Measurements from ENCODE around the gene IQCH.

The IQCH gene

DNA sequence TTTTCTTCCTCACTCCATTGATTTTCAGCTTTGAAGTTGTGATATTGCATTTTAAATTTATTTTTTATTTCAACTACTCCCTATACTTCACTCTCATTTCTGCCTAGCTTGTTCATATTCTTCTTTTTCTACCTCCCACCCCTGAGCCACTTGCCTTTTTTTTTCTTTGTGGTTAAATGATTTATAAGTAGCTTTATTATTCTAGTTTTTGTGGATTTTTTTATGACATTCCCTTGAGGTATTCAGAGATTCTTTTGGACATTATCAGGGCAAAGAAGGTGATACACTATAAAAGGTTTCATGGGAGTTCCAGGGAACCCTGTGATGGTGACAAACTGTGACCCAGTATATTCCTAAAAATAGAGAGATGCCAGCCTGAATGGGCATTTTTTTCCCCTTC, 269.6 kb downstream of the IQCH start:
- no peak for DNase-seq (ENCODE audit: low read depth in 2 of 2)

- DNase-seq (ENCODE audit: low read depth in 2 of 2) = no peak
Observed at GRCh38 chr15:67528513-67528912, 273.9 kb downstream of the IQCH start.

GRCh38 chr15:67531379-67531914, 276.9 kb downstream of the IQCH start:
- no peak for DNase-seq (ENCODE audit: low read depth in 2 of 2)

GRCh38 chr15:67533873-67534272, 279.3 kb downstream of the IQCH start:
- DNase-seq (ENCODE audit: low read depth in 2 of 2) = no peak

DNA sequence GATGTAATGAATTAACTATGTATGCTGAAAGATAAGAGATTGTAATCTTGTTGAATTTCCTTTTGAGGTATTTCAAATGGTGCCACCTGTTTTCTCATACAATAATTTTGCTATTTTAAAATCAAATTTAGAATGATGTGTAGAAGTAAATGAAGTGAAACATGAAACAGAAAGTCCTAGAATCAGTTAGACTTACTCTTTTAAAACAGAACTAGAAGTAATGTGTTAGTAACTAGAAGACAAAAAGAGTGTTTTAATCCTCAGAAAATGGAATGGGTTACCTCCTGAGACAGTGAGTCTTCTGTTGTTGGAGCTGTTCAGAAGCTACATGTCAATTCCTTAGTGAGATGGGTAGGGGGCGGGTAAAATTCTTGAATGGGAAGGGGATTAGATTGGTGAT, 279.8 kb downstream of the IQCH start:
- DNase-seq (ENCODE audit: low read depth in 2 of 2) = no peak

GRCh38 chr15:67537771-67538170, 283.2 kb downstream of the IQCH start:
- DNase-seq (ENCODE audit: low read depth in 2 of 2) = no peak

DNA sequence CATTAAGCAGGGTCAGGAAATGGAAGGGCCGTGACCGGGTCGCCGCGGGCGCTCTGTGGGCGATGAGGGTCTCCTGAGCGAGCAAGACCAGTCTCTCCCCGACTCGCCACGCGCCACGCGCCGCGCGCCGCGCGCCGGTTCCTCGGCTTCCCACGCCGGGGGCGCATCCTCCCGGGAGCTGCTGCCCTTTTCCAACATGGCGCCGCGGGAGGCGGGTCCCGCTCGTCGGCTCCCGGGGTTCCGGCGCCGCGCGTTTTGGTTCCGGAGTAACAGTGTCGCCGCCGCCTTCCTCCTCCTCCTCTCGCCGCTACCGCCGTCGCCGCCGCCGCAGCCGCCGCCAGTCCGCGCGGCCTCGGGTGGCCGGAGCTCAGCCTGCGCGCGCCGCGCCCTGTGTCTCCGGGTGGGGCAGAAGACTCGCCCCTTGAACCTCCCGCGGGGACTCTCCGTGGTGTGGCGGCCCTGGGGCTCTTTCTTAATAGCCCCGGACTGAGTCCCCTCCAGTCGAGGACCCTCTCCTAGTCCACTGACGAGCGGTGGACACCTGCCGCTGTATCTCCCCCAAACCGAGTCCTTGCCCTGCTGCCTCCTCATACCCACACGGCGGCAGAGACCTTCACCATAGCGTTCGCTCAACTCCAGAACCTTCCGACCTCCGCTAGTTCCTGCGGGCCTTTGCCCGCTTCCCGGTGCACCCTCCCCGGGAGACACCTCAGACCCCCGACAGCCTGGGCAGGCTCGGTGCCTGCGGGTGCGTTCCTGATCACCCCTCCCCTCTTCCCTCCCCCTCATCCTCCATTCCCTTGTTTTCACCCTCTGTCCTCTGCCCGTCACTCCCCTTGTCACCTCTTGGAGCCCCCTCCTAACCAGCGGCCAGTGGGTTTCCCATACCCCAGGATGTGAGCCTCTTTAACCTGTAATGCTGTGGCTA, 288.1 kb downstream of the IQCH start, which contains the start of gene MAP2K5:
Gene MAP2K5 (plus strand): TSS at position 284 of the 928 bp plus-strand sequence. CDS start 633 bp downstream, at position 917.
- peak; percentile 73 to 82 for DNase-seq (ENCODE audit: low read depth in 2 of 2)

DNA sequence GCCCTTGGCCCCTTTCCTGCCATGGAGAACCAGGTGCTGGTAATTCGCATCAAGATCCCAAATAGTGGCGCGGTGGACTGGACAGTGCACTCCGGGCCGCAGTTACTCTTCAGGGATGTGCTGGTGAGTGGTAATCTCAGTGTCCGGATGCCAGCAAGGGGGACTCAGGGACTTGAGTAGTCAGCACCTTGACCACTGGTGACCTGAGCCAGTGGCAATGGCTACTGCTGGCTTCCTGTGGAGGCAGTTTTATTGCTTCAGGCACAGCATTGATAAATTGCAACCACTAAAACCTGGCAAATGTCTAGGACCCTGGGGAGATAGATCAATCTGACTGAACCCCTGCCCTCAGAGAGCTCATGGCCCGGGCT, 288.7 kb downstream of the IQCH start:
- DNase-seq (ENCODE audit: low read depth in 2 of 2) = no peak

GRCh38 chr15:67544475-67544874, 289.9 kb downstream of the IQCH start:
- DNase-seq (ENCODE audit: low read depth in 2 of 2) = no peak

- no peak for DNase-seq (ENCODE audit: low read depth in 2 of 2)
Observed at GRCh38 chr15:67545864-67546263, 291.3 kb downstream of the IQCH start.

- no peak for DNase-seq (ENCODE audit: low read depth in 2 of 2)
Observed at GRCh38 chr15:67547064-67547463, 292.5 kb downstream of the IQCH start.

DNA sequence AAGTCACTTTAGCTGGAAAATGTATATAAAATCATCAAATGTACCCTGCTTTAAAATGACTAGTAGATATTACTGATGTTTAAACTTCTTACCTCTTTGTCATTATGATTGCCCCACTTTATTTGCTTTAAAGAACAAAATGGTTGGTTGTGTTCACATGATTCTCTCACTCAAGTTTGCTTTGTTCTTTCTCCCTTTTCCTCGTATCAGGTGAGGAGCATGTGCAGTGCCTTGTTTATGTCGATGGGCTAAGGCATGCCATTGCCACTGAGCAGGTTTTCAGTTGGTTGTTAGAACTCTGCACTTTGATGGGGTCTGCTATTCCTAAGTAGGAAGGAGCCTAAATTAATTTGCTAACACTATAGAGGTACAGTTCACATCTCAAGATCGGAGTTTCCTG, 293.2 kb downstream of the IQCH start:
- DNase-seq (ENCODE audit: low read depth in 2 of 2) = no peak

- DNase-seq (ENCODE audit: low read depth in 2 of 2) = no peak
Observed at GRCh38 chr15:67548236-67548852, 293.8 kb downstream of the IQCH start.

DNA sequence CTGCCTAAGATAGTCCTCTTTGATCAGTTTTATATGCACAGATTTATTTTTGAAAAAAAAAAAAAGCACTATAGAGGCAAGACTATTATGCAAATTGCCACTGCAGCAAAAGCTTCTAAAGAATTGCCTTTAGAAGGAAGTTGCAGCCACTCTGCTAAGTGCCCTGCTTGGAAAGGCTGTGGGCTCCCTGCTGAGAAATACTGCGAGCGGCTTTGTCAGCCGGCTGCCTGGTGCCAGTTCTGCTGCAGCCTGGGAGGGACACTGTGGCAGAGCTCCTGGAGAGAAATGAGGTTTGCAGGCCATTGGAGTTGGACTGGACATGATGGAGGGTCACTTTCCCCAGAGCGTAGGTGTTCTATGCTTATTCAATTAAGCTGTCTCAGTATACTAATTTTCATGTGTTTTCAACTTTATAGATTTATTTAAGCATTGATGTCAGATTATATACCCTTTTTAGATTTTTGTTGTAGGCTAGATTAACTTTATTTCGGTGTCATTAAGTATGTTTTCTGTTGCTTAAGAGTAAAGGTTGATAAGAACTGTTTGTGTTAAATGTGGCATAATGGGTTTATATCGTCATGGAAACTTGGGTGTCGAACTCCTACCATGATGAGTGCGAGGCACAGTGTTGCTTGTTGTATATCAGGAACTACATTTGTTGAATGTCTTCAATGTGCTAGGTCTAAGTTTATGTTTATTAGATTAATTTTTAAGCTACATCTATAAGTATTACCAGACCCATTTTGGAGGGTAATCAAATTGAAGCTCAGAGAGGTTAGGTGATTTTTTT, 294.5 kb downstream of the IQCH start:
- DNase-seq (ENCODE audit: low read depth in 2 of 2) = no peak

DNA sequence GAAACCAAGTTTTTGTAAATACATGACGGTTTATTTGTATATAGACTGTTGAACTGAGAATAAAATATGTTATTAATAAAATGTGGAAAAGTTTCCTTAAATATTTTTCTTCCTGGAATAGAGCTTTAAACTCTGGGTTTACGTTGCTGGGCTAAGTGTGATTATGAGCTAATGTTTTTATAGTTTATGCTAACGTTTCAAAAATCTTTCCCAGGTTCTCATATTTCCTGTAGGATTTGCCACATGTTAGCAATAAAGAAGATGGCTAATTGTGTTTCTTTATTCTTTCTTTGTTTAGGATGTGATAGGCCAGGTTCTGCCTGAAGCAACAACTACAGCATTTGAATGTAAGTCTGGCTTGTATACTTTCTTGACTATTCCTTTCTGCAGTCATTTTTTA, 295.1 kb downstream of the IQCH start:
- no peak for DNase-seq (ENCODE audit: low read depth in 2 of 2)

DNA sequence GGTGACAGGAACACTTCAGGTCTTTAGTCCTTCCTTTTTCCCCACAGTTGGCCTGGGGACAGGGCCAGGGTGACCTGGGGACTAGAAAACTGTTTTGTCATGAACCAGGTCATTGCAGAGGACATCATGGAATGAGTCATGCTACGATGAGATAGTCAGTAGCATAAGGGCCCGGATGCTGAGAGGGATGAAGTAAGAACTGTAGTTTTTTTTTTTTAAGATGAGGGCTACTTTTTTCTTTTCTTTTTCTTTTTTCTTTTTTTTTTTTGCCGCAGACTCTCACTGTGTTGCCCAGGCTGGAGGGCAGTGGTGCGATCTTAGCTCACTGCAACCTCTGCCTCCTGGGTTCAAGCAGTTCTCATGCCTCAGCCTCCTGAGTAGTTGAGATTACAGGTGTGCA, 295.9 kb downstream of the IQCH start:
- DNase-seq (ENCODE audit: low read depth in 2 of 2) = no peak

- DNase-seq (ENCODE audit: low read depth in 2 of 2) = no peak
Observed at GRCh38 chr15:67551207-67551743, 296.7 kb downstream of the IQCH start.

Measured in stimulated activated CD4-positive, alpha-beta T cell treated with anti-CD3 and anti-CD28 coated beads, Interleukin-1b, Interleukin-23, amount 100 ng/mL, for 4 hours (primary cell).